ENCODE measurements around the gene CTBP2. TPM values are rescaled to one million over a fixed set of nuclear protein-coding genes. Genes with fewer than 3 reads are reported as not detected.

Gene CTBP2
- total and polyA plus RNA-seq, 8 donors = 71.2 to 90.0 (median 84.1) TPM

- Histone ChIP-seq H3K36me3 (peaks cover 0 to 34% of the 10 kb centered on the region in 2 donors), H3K27me3 (no peaks in the 10 kb centered on the region), H3K9me3 (no peaks in the 10 kb centered on the region), H3K4me3 (no peak overlapping the region), H3K27ac (no peak overlapping the region), H3K4me1 (peaks cover 5 to 22% of the 10 kb centered on the region in 2 donors)
- intact Hi-C loops (cut with DNase I) = no loop called here
- ATAC-seq (no peak), DNase-seq (peak in 1 of 4 donors; percentile 31)
- TF ChIP-seq CTCF (IDR thresholded peaks at IDR 0.05) = no peak
Observed at GRCh38 chr10:125020871-125021270, 139.5 kb downstream of the CTBP2 start.

GRCh38 chr10:125020386-125020785 lies 140.0 kb downstream of the CTBP2 start:
- DNase-seq (peak in 1 of 4 donors; percentile 45), ATAC-seq (no peak)
- H3K36me3 ChIP-seq = peaks cover 0 to 29% of the 10 kb centered on the region in 2 donors
- no peaks in the 10 kb centered on the region for H3K27me3 ChIP-seq
- H3K9me3 ChIP-seq = no peaks in the 10 kb centered on the region
- no peak overlapping the region for H3K4me3 ChIP-seq
- H3K4me1 ChIP-seq = peaks cover 7 to 27% of the 10 kb centered on the region in 2 donors
- intact Hi-C loops (cut with DNase I) = no loop called here
- no peak for TF ChIP-seq CTCF (IDR thresholded peaks at IDR 0.05)
- H3K27ac ChIP-seq = no peak overlapping the region

GRCh38 chr10:125018576-125019143 lies 141.7 kb downstream of the CTBP2 start:
- Histone ChIP-seq H3K27ac (no peak overlapping the region), H3K27me3 (no peaks in the 10 kb centered on the region), H3K4me3 (no peak overlapping the region), H3K4me1 (peaks cover 15 to 32% of the 10 kb centered on the region in 2 donors), H3K9me3 (no peaks in the 10 kb centered on the region), H3K36me3 (peaks cover 0 to 27% of the 10 kb centered on the region in 2 donors)
- TF ChIP-seq CTCF (IDR thresholded peaks at IDR 0.05) = no peak
- intact Hi-C loops (cut with DNase I) = no loop called here
- no peak for ATAC-seq
- DNase-seq = peak in 1 of 4 donors; percentile 50

DNA sequence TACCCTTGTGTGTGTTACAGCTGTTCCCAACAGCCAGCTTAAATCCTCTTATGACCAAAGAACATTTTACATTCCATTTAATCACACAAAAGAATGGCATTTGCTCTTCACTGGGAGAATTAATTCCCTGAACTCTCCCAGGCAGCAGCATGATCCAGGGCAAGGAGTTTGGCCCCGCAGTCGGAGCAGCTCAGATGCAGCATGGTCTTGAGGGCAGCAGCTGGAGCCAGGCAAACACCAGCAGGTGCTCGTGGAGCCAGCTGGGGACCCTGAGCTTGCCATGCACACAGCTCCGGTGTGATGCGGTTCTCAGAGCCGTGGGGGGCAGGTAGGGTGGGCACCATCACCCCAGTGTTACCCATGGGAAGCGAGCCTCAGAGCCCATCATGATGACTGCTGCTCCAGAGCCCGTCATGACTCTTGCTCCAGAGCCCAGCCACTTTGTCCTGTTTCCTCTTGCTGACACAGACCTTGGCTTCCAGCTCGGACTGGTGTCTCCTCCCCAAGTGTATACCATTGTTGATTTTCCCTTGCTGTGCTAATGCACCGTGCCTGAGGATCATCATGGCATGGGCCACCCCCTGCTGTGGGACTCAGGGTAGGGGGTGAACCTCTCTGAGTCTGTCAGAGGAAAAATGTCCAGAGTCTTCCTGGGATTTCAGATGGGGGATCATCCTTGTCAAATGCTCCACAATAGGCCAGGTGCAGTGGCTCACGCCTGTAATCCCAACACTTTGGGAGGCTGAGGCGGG lies 142.6 kb downstream of the CTBP2 start:
- ATAC-seq (no peak), DNase-seq (peak in 1 of 4 donors; percentile 45)
- TF ChIP-seq CTCF (IDR thresholded peaks at IDR 0.05) = no peak
- Histone ChIP-seq H3K4me1 (peaks cover 15 to 26% of the 10 kb centered on the region in 2 donors), H3K27me3 (no peaks in the 10 kb centered on the region), H3K9me3 (no peaks in the 10 kb centered on the region), H3K36me3 (peaks cover 0 to 21% of the 10 kb centered on the region in 2 donors), H3K4me3 (no peak overlapping the region), H3K27ac (peak overlapping the region in 1 of 2 donors; percentile 52)
- intact Hi-C loops (cut with DNase I) = no loop called here

DNA sequence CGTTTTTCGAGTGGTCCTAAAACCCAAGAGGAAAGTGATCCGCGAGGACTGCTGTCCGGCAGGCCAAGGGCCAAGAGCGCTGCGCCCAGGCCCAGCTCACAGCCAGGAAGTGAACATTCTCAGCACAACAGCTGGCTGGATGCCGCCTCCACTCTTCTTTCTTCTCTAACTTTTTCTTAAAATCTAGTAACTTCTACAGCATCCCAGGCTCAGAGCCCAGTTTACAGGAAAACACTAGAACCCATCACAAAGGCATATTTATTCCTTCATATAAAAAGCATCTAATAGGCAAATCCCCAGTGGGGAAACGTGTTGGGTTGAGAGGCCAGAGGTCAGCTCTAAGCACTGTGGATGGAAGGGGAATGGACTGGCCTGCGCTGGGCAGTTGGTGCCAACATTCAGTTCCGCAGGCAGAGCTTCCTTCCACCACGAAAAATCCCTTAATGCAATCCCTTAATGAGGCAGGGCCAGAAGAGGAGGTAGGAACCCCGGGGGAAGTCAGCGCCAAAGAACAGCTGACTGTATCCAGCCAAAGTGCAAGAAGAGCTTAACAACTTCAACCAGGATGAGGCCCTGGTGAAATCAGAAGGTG lies 143.7 kb downstream of the CTBP2 start:
- H3K9me3 ChIP-seq = no peaks in the 10 kb centered on the region
- H3K36me3 ChIP-seq = peaks cover 0 to 26% of the 10 kb centered on the region in 2 donors
- TF ChIP-seq CTCF (IDR thresholded peaks at IDR 0.05) = no peak
- no peak overlapping the region for H3K4me3 ChIP-seq
- ATAC-seq (peak; percentile 16), DNase-seq (peak in 2 of 4 donors; percentile 53 to 77)
- H3K4me1 ChIP-seq = peaks cover 15 to 21% of the 10 kb centered on the region in 2 donors
- H3K27ac ChIP-seq = peak overlapping the region in 1 of 2 donors; percentile 52
- intact Hi-C loops (cut with DNase I) = no loop called here
- no peaks in the 10 kb centered on the region for H3K27me3 ChIP-seq

Measured in left lung (tissue), 10 donors.